D341Med (cell line): Measurements from ENCODE around the gene PIGR.
"Not testable (repeated sequence)": the region's sequence is repeated elsewhere in the genome, so short reads cannot be mapped to it uniquely, and the experiment has no call there.

Experiments
- DNase-seq: peaks from one replicate; pipeline ENCODE4 v3.0.0; 2012; ENCODE audit warnings: low spot score

PIGR gene

GRCh38 chr1:206932177-206932576 is 14.1 kb downstream of the PIGR start:
- no peak for DNase-seq

- no peak for DNase-seq
Measured at GRCh38 chr1:206931709-206932108, 14.6 kb downstream of the PIGR start.

- DNase-seq = no peak
Measured at GRCh38 chr1:206930210-206930798, 16.0 kb downstream of the PIGR start.

- no peak for DNase-seq
Measured at GRCh38 chr1:206929524-206929923, 16.7 kb downstream of the PIGR start.

GRCh38 chr1:206926286-206926685 is 20.0 kb downstream of the PIGR start:
- DNase-seq = no peak

GRCh38 chr1:206925106-206925736 is 21.0 kb downstream of the PIGR start:
- no peak for DNase-seq

GRCh38 chr1:206924592-206925105 is 21.6 kb downstream of the PIGR start:
- DNase-seq = no peak

- DNase-seq = not testable (repeated sequence)
Measured at GRCh38 chr1:206923961-206924557, 22.2 kb downstream of the PIGR start.

- DNase-seq = no peak
Measured at GRCh38 chr1:206923009-206923960, 23.0 kb downstream of the PIGR start.

- no peak for DNase-seq
Measured at GRCh38 chr1:206922524-206922923, 23.7 kb downstream of the PIGR start.

- DNase-seq = no peak
Measured at GRCh38 chr1:206921772-206922265, 24.4 kb downstream of the PIGR start, which contains the start of gene FCMR. TSS of gene FCMR (minus strand) at chr1:206921941. CDS start at chr1:206921854, 87 bp downstream.

GRCh38 chr1:206918076-206918475 is 28.2 kb downstream of the PIGR start:
- no peak for DNase-seq

- no peak for DNase-seq
Measured at GRCh38 chr1:206916000-206916709, 30.1 kb downstream of the PIGR start.

- DNase-seq = no peak
Measured at GRCh38 chr1:206915030-206915735, 31.1 kb downstream of the PIGR start.

GRCh38 chr1:206913766-206914537 is 32.3 kb downstream of the PIGR start:
- no peak for DNase-seq

- peak; percentile 83 for DNase-seq
Measured at GRCh38 chr1:206912445-206913095, 33.7 kb downstream of the PIGR start.

GRCh38 chr1:206911064-206911663 is 35.1 kb downstream of the PIGR start:
- peak; percentile 69 for DNase-seq

GRCh38 chr1:206909883-206910318 is 36.4 kb downstream of the PIGR start:
- no peak for DNase-seq
